ENCODE measurements around the gene HOXD4.

GRCh38 chr2:176166272-176166671 lies 14.9 kb downstream of the HOXD4 start:
- TF ChIP-seq KLF10 (tag by site-specific recombination; IDR thresholded peaks at IDR 0.05) (no peak), ZNF324 (tag by site-specific recombination; IDR thresholded peaks at IDR 0.05) (no peak)
